Hepatocyte (in vitro differentiated cells): ENCODE data around the gene SVBP. TPM values are rescaled to one million over a fixed set of nuclear protein-coding genes. Genes with fewer than 3 reads are reported as not detected.

Experiments used
- DNase-seq: peaks from one replicate; pipeline ENCODE4 v3.0.0-alpha.2; 2016; ENCODE audit warnings: low spot score
- H2AFZ ChIP-seq: fragments of 200-600 bp; sonication (generic); 2 replicates; pipeline ENCODE4 v1.6.0; 2016; ENCODE audit warnings: antibody characterized with exemption, mild to moderate bottlenecking
- H3K27ac ChIP-seq: fragments of 200-600 bp; sonication (generic); 2 replicates; pipeline ENCODE4 v1.5.1; 2016; ENCODE audit warnings: mild to moderate bottlenecking
- H3K27me3 ChIP-seq: fragments of 200-600 bp; sonication (generic); 2 replicates; pipeline ENCODE4 v1.6.1; 2016
- H3K36me3 ChIP-seq: fragments of 200-600 bp; sonication (generic); replicated peaks from 2 replicates; pipeline ENCODE4 v1.5.1; 2016; ENCODE audit warnings: low read depth; ENCODE audit not compliant: insufficient read depth
- H3K4me1 ChIP-seq: fragments of 200-600 bp; sonication (generic); 2 replicates; pipeline ENCODE4 v1.5.1; 2016; ENCODE audit warnings: mild to moderate bottlenecking, moderate library complexity; ENCODE audit not compliant: insufficient read depth
- H3K4me2 ChIP-seq: fragments of 200-600 bp; sonication (generic); 2 replicates; pipeline ENCODE4 v1.6.0; 2016
- H3K4me3 ChIP-seq: fragments of 200-600 bp; sonication (generic); 2 replicates; pipeline ENCODE4 v1.5.1; 2016; ENCODE audit warnings: mild to moderate bottlenecking
- H3K79me2 ChIP-seq: fragments of 200-600 bp; sonication (generic); 2 replicates; pipeline ENCODE4 v1.6.0; 2017; ENCODE audit warnings: mild to moderate bottlenecking
- H3K9me2 ChIP-seq: fragments of 200-600 bp; sonication (generic); replicated peaks from 2 replicates; pipeline ENCODE4 v1.6.0; 2017; ENCODE audit warnings: mild to moderate bottlenecking; ENCODE audit not compliant: insufficient read depth
- H3K9me3 ChIP-seq: fragments of 200-600 bp; sonication (generic); 2 replicates; pipeline ENCODE4 v1.5.1; 2016; ENCODE audit warnings: low read depth, mild to moderate bottlenecking
- H4K20me1 ChIP-seq: fragments of 200-600 bp; sonication (generic); 2 replicates; pipeline ENCODE4 v1.6.0; 2016; ENCODE audit warnings: mild to moderate bottlenecking; ENCODE audit not compliant: insufficient read depth, poor library complexity, severe bottlenecking
- EZH2 ChIP-seq: fragments of 200-600 bp; sonication (generic); IDR thresholded peaks from 2 replicates; pipeline ENCODE4 v1.6.1; 2016; ENCODE audit warnings: antibody characterized with exemption, mild to moderate bottlenecking, borderline replicate concordance
- EZH2phosphoT487 ChIP-seq: fragments of 200-600 bp; sonication (generic); IDR thresholded peaks from one replicate; pipeline ENCODE4 v1.6.1; 2018; ENCODE audit warnings: antibody characterized with exemption, mild to moderate bottlenecking, low read depth, moderate library complexity; ENCODE audit not compliant: unreplicated experiment, severe bottlenecking
- WGBS: methylation state at CpG from one replicate; pipeline ENCODE4 v1.1.6; 2016; ENCODE audit warnings: low lambda C conversion rate; ENCODE audit errors: missing lambda C conversion rate; 5-methylcytosine and 5-hydroxymethylcytosine counted together
- polyA plus RNA-seq: library from polyadenylated mRNA; unstranded; fragments of >200 nt; fragmentation: Nextera tagmentation; extraction: Ambion mirVana; gene quantifications from 2 replicates; pipeline ENCODE4 v1.2.1, GENCODE V29; 2016
- total RNA-seq: library from RNA; depleted of rRNA; stranded (reverse); fragments of >200 nt; gene quantifications from 2 replicates; pipeline ENCODE4 v1.2.3, GENCODE V29; 2014
- TF ChIP-seq, protein P1 (sequence below): fragments of 200-600 bp; sonication (generic); IDR thresholded peaks from 2 replicates; pipeline ENCODE4 v1.5.1; 2016; ENCODE audit warnings: antibody characterized with exemption, mild to moderate bottlenecking; ENCODE audit not compliant: poor library complexity

SVBP gene
- total and polyA plus RNA-seq, 2 experiments from 2014 or later: 49.6 to 56.8 TPM

DNA sequence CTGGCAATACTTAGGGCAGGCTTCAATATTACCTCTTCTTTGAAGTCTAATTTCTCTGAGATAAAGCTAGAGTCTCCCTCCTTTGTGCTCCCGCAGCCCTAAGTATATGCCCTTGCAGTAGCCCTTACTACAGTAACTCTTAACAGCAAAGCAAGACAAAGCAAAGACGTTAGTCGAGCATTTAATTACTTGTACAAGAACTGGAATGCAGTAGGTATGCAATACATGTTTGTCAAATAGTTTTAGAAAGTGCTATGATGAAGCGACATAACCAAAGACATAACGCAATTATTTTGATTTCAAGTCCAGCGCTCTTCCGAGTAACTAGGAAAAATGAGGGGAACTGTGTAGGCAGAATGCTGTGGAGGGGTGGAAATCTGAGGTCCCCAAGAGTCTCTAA is 51.9 kb downstream of the SVBP start:
- Histone ChIP-seq H2AFZ (peak overlapping the region; percentile 20), H3K27ac (peak overlapping the region; percentile 84), H3K79me2 (peaks cover 74% of the 10 kb centered on the region), H4K20me1 (peaks cover 6% of the 10 kb centered on the region), H3K9me3 (no peaks in the 10 kb centered on the region), H3K36me3 (no peaks in the 10 kb centered on the region), H3K9me2 (no peaks in the 10 kb centered on the region), H3K27me3 (no peaks in the 10 kb centered on the region), H3K4me1 (peaks cover 10% of the 10 kb centered on the region), H3K4me2 (peak overlapping the region; percentile 85), H3K4me3 (peak overlapping the region; percentile 65)
- DNase-seq: no peak
- TF ChIP-seq EZH2phosphoT487 (no peak), EZH2 (no peak)
- TF ChIP-seq, protein P1, sequence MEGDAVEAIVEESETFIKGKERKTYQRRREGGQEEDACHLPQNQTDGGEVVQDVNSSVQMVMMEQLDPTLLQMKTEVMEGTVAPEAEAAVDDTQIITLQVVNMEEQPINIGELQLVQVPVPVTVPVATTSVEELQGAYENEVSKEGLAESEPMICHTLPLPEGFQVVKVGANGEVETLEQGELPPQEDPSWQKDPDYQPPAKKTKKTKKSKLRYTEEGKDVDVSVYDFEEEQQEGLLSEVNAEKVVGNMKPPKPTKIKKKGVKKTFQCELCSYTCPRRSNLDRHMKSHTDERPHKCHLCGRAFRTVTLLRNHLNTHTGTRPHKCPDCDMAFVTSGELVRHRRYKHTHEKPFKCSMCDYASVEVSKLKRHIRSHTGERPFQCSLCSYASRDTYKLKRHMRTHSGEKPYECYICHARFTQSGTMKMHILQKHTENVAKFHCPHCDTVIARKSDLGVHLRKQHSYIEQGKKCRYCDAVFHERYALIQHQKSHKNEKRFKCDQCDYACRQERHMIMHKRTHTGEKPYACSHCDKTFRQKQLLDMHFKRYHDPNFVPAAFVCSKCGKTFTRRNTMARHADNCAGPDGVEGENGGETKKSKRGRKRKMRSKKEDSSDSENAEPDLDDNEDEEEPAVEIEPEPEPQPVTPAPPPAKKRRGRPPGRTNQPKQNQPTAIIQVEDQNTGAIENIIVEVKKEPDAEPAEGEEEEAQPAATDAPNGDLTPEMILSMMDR: no peak
- 21% methylated on average over 7 of the region's 7 CpGs for WGBS

DNA sequence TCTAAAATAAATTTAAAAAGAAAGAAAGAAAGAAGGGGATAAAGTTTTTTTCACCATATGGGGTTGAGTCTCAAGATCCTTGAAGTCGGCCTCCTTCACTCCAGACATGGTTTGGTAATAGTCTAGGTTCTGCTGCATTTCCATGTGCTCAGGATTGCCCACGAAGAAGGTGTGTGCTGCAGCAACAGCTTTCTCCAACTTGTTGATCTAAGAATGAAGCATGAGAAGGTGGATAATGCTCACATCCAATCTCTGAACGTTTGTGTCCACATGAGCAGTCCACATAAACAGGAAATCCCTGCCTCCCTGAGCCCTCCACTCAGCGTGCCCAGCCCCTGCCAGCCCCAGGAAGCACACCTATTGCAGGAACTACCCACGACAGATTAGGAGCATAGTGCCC is 54.9 kb downstream of the SVBP start:
- Histone ChIP-seq H3K27me3 (no peaks in the 10 kb centered on the region), H4K20me1 (peaks cover 6% of the 10 kb centered on the region), H2AFZ (no peak overlapping the region), H3K4me1 (no peaks in the 10 kb centered on the region), H3K4me2 (no peak overlapping the region), H3K9me3 (no peaks in the 10 kb centered on the region), H3K79me2 (peaks cover 48% of the 10 kb centered on the region), H3K4me3 (no peak overlapping the region), H3K9me2 (no peaks in the 10 kb centered on the region), H3K27ac (no peak overlapping the region), H3K36me3 (no peaks in the 10 kb centered on the region)
- TF ChIP-seq EZH2phosphoT487 (no peak), EZH2 (no peak)
- TF ChIP-seq, protein P1: no peak
- no peak for DNase-seq
- 86% methylated on average over 5 of the region's 5 CpGs for WGBS

DNA sequence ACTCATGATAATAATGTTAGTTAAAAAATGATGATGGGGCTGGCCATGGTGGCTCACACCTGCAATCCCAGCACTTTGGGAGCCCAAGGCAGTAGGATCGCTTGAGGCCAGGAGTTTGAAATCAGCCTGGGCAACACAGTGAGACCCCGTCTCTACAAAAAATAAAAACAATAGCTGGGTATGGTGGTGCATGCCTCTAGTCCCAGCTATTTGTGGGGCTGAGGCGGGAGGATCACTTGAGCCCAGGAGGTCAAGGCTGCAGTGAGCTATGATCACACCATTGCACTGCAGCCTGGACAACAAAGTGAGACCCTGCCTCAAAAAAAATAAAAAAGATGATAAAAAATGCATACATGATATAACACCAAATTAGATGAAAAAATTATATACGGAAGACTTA is 55.6 kb downstream of the SVBP start:
- H3K36me3 ChIP-seq: no peaks in the 10 kb centered on the region
- H3K9me2 ChIP-seq: no peaks in the 10 kb centered on the region
- no peak overlapping the region for H3K4me2 ChIP-seq
- H3K4me3 ChIP-seq: no peak overlapping the region
- H2AFZ ChIP-seq: no peak overlapping the region
- H3K4me1 ChIP-seq: no peaks in the 10 kb centered on the region
- peaks cover 48% of the 10 kb centered on the region for H3K79me2 ChIP-seq
- no peaks in the 10 kb centered on the region for H3K27me3 ChIP-seq
- TF ChIP-seq, protein P1: no peak
- peaks cover 6% of the 10 kb centered on the region for H4K20me1 ChIP-seq
- 98% methylated on average over 4 of the region's 4 CpGs for whole genome bisulfite sequencing
- no peaks in the 10 kb centered on the region for H3K9me3 ChIP-seq
- H3K27ac ChIP-seq: no peak overlapping the region
- no peak for DNase-seq

DNA sequence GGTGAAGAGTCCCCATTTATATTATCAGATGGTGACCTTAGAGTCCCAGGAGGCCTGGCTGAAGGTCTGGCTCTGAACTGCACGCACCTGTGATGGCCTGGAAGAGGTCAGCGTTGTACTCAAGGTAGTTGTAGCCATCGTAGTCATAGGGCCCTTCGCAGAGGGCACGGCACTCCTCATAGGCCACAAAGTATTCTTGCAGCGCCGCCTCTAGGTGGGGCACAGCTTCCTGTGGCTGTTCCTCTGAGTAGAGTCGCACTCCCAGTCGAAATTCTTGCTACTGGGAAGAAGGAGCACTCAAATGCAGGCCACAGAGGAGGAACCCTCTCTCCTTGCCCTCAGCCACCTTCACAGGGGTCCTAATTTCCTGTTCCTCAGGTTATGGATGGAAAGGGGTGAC is 58.1 kb downstream of the SVBP start:
- WGBS: 88% methylated on average over 9 of the region's 9 CpGs
- no peaks in the 10 kb centered on the region for H3K36me3 ChIP-seq
- H2AFZ ChIP-seq: no peak overlapping the region
- TF ChIP-seq EZH2phosphoT487 (no peak), EZH2 (no peak)
- TF ChIP-seq, protein P1: no peak
- H3K27me3 ChIP-seq: no peaks in the 10 kb centered on the region
- H3K9me2 ChIP-seq: no peaks in the 10 kb centered on the region
- H3K4me1 ChIP-seq: no peaks in the 10 kb centered on the region
- no peaks in the 10 kb centered on the region for H3K9me3 ChIP-seq
- no peak for DNase-seq
- H4K20me1 ChIP-seq: peaks cover 4% of the 10 kb centered on the region
- peaks cover 28% of the 10 kb centered on the region for H3K79me2 ChIP-seq
- no peak overlapping the region for H3K27ac ChIP-seq
- no peak overlapping the region for H3K4me3 ChIP-seq
- H3K4me2 ChIP-seq: no peak overlapping the region
